OCI-LY3 (cell line): Measurements from ENCODE around the gene CFAP99.
"Not testable (repeated sequence)": the region's sequence is repeated elsewhere in the genome, so short reads cannot be mapped to it uniquely, and the experiment has no call there.

Experiments used
- H2AFZ ChIP-seq: fragments of 200-600, 300-600 bp; shearing (Covaris generic); 2 replicates; pipeline ENCODE4 v1.6.0; 2014; ENCODE audit warnings: antibody characterized with exemption, low read depth, low read length
- H3K27ac ChIP-seq: fragments of 200-600, 300-600 bp; sonication (generic); 2 replicates; pipeline ENCODE4 v1.5.1; 2014; ENCODE audit warnings: mild to moderate bottlenecking, low read length, moderate library complexity, mixed read lengths
- H3K27me3 ChIP-seq: fragments of 200-600, 300-600 bp; sonication (generic); 2 replicates; pipeline ENCODE4 v1.6.1; 2014; ENCODE audit warnings: low read depth, low read length, mixed read lengths
- H3K36me3 ChIP-seq: fragments of 200-600, 300-600 bp; sonication (generic); replicated peaks from 2 replicates; pipeline ENCODE3; 2014; ENCODE audit warnings: low read depth, low read length, mixed read lengths
- H3K4me1 ChIP-seq: fragments of 300-600, 200-600 bp; sonication (generic); 2 replicates; pipeline ENCODE4 v1.6.1; 2014; ENCODE audit warnings: low read length, mixed read lengths
- H3K4me2 ChIP-seq: fragments of 200-600, 300-600 bp; sonication (generic); 2 replicates; pipeline ENCODE4 v1.6.1; 2014; ENCODE audit warnings: low read length, mixed read lengths
- H3K4me3 ChIP-seq: fragments of 300-600, 200-600 bp; sonication (generic); 2 replicates; pipeline ENCODE4 v1.5.1; 2014; ENCODE audit warnings: antibody characterized with exemption, mild to moderate bottlenecking, low read length, moderate library complexity
- H3K79me2 ChIP-seq: fragments of 300-600, 200-600 bp; shearing (Covaris generic); 2 replicates; pipeline ENCODE4 v1.6.1; 2014; ENCODE audit warnings: mild to moderate bottlenecking, low read length, mixed read lengths
- H3K9ac ChIP-seq: fragments of 300-600, 200-600 bp; shearing (Covaris generic); 2 replicates; pipeline ENCODE4 v1.6.0; 2014; ENCODE audit warnings: mild to moderate bottlenecking, low read length, moderate library complexity
- H3K9me3 ChIP-seq: fragments of 200-600, 300-600 bp; shearing (Covaris generic); 2 replicates; pipeline ENCODE4 v1.6.1; 2014; ENCODE audit warnings: low read length, mixed read lengths; ENCODE audit not compliant: insufficient read depth
- H4K20me1 ChIP-seq: fragments of 200-600, 300-600 bp; sonication (generic); 2 replicates; pipeline ENCODE4 v1.6.1; 2016; ENCODE audit warnings: low read length, mixed read lengths; ENCODE audit not compliant: insufficient read depth
- CTCF ChIP-seq: fragments of 200-600, 300-600 bp; sonication (generic); IDR thresholded peaks from 2 replicates; pipeline ENCODE4 v1.5.1; 2014; ENCODE audit warnings: antibody characterized with exemption, low read length, low read depth
- EZH2phosphoT487 ChIP-seq: fragments of 200-600 bp; shearing (Covaris generic); IDR thresholded peaks from 2 replicates; pipeline ENCODE4 v1.6.1; 2018; ENCODE audit warnings: antibody characterized with exemption, mixed run types, low read depth

The CFAP99 gene

GRCh38 chr4:2378898-2379297 lies 39.9 kb upstream of the CFAP99 start:
- Histone ChIP-seq H3K9me3 (no peaks in the 10 kb centered on the region), H3K27me3 (no peaks in the 10 kb centered on the region), H3K9ac (no peak overlapping the region), H3K4me2 (no peak overlapping the region), H3K4me3 (no peak overlapping the region), H3K36me3 (no peaks in the 10 kb centered on the region), H3K4me1 (no peaks in the 10 kb centered on the region), H4K20me1 (no peaks in the 10 kb centered on the region), H3K27ac (no peak overlapping the region), H2AFZ (no peak overlapping the region), H3K79me2 (no peaks in the 10 kb centered on the region)
- no peak for TF ChIP-seq EZH2phosphoT487
- no peak for TF ChIP-seq CTCF

- not testable (repeated sequence) for H3K79me2 ChIP-seq, H3K9me3 ChIP-seq, H2AFZ ChIP-seq, H3K27me3 ChIP-seq, H3K36me3 ChIP-seq, H3K9ac ChIP-seq, H3K4me2 ChIP-seq, H3K27ac ChIP-seq, H3K4me3 ChIP-seq, H4K20me1 ChIP-seq, H3K4me1 ChIP-seq
Observed at GRCh38 chr4:2380589-2380988, 38.2 kb upstream of the CFAP99 start.

- H3K4me2 ChIP-seq, H3K4me1 ChIP-seq, H3K9ac ChIP-seq: not testable (repeated sequence)
Observed at GRCh38 chr4:2382769-2383202, 36.0 kb upstream of the CFAP99 start.

GRCh38 chr4:2383220-2383631 lies 35.5 kb upstream of the CFAP99 start:
- H4K20me1 ChIP-seq, H3K9me3 ChIP-seq, H3K9ac ChIP-seq, H3K79me2 ChIP-seq, H3K4me1 ChIP-seq, H3K36me3 ChIP-seq, H3K27me3 ChIP-seq, H2AFZ ChIP-seq, H3K27ac ChIP-seq, H3K4me3 ChIP-seq, H3K4me2 ChIP-seq: not testable (repeated sequence)

More at GRCh38 chr4:2382769-2383202, 36.0 kb upstream of the CFAP99 start:
- not testable (repeated sequence) for H4K20me1 ChIP-seq, H3K36me3 ChIP-seq, H3K9me3 ChIP-seq, H3K79me2 ChIP-seq, H2AFZ ChIP-seq, H3K27me3 ChIP-seq, H3K27ac ChIP-seq, H3K4me3 ChIP-seq

- no peaks in the 10 kb centered on the region for H4K20me1 ChIP-seq
- H3K79me2 ChIP-seq = no peaks in the 10 kb centered on the region
- no peaks in the 10 kb centered on the region for H3K36me3 ChIP-seq
- no peaks in the 10 kb centered on the region for H3K27me3 ChIP-seq
- no peak overlapping the region for H3K27ac ChIP-seq
- H3K4me2 ChIP-seq = no peak overlapping the region
- H3K9ac ChIP-seq = no peak overlapping the region
- no peak for TF ChIP-seq EZH2phosphoT487
- no peak for TF ChIP-seq CTCF
- H2AFZ ChIP-seq = no peak overlapping the region
- H3K9me3 ChIP-seq = no peaks in the 10 kb centered on the region
- H3K4me3 ChIP-seq = no peak overlapping the region
- no peaks in the 10 kb centered on the region for H3K4me1 ChIP-seq
Observed at GRCh38 chr4:2383760-2384159, 35.0 kb upstream of the CFAP99 start.

- H3K4me2 ChIP-seq = no peak overlapping the region
- no peaks in the 10 kb centered on the region for H3K79me2 ChIP-seq
- no peak for TF ChIP-seq CTCF
- no peak for TF ChIP-seq EZH2phosphoT487
- H2AFZ ChIP-seq = no peak overlapping the region
- H3K9me3 ChIP-seq = no peaks in the 10 kb centered on the region
- no peak overlapping the region for H3K4me3 ChIP-seq
- H3K27ac ChIP-seq = no peak overlapping the region
- H4K20me1 ChIP-seq = no peaks in the 10 kb centered on the region
- H3K27me3 ChIP-seq = no peaks in the 10 kb centered on the region
- no peaks in the 10 kb centered on the region for H3K36me3 ChIP-seq
- H3K4me1 ChIP-seq = no peaks in the 10 kb centered on the region
- H3K9ac ChIP-seq = no peak overlapping the region
Observed at GRCh38 chr4:2384245-2384644, 34.5 kb upstream of the CFAP99 start.
